Stimulated activated CD4-positive, alpha-beta T cell treated with anti-CD3 and anti-CD28 coated beads, Interleukin-1b, Interleukin-23, amount 100 ng/mL, for 48 hours (primary cell): ENCODE measurements around the gene RHOJ.
"Not testable (repeated sequence)": the region's sequence is repeated elsewhere in the genome, so short reads cannot be mapped to it uniquely, and the experiment has no call there.

ENCODE experiments used
- DNase-seq: peaks from one replicate; pipeline ENCODE4 v3.0.0-alpha.2; 2020

Gene RHOJ

DNA sequence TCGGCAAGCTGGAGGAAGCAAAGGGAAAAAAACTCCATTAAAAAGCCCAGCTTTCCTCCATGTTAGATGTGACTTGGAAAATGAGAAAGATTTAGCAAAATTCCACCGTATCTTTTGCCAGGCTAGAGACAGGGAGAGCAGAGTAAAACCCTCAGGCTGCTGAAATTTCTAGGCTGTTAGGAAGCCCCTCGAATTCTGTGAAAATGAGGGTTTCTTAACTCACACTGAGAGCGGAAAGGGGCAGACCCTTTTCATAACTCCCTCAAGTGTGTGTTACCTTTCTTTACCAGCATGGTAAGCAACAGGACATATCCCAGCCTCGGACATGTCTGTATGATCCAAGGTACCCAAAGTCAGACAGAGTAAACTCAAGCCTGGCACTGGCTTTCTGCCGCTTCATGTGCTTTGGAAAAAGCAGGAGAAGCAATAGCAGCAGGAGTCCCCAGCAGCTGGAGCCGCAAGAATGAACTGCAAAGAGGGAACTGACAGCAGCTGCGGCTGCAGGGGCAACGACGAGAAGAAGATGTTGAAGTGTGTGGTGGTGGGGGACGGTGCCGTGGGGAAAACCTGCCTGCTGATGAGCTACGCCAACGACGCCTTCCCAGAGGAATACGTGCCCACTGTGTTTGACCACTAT is at the start of gene RHOJ:
Gene RHOJ, plus strand, starts transcription at position 37 of the 637 bp plus-strand sequence. Its CDS starts 427 bp downstream, at position 464.
- DNase-seq, result no peak

GRCh38 chr14:63155511-63156185 is 48.6 kb upstream of the RHOJ start:
- no peak for DNase-seq

- DNase-seq, result no peak
These were observed 47.0 kb upstream of the RHOJ start for GRCh38 chr14:63157195-63157594.

- DNase-seq, result no peak
These were observed 40.9 kb upstream of the RHOJ start for GRCh38 chr14:63163306-63163705.

GRCh38 chr14:63164108-63164683 is 40.0 kb upstream of the RHOJ start:
- DNase-seq, result no peak

DNA sequence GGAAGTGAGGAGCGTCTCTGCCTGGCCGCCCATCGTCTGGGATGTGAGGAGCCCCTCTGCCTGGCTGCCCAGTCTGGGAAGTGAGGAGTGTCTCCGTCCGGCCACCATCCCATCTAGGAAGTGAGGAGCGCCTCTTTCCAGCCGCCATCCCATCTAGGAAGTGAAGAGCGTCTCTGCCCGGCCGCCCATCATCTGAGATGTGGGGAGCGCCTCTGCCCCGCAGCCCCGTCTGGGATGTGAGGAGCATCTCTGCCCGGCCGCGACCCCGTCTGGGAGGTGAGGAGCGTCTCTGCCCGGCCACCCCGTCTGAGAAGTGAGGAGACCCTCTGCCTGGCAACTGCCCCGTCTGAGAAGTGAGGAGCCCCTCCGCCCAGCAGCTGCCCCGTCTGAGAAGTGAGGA is 39.0 kb upstream of the RHOJ start:
- not testable (repeated sequence) for DNase-seq

DNA sequence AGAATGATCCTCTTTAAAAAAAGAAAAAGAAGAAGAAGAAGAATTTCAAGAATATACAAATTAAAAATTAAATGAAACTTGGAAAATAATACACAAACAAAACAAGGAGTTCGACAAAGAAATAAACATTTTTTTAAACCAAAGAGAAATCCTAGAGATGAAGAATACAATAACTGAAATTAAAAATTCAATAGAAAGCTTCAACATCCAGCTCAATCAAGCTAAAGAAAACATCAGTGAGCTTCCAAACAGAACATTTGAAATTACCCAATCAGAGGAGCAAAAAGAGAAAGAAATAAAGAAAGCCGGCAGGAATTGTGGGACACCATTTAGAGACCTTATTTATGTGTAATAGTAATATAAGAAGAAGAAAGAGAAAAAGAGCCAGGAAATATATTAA is 37.2 kb upstream of the RHOJ start:
- DNase-seq, result no peak

- DNase-seq, result no peak
These were observed 29.5 kb upstream of the RHOJ start for GRCh38 chr14:63174760-63175191.

GRCh38 chr14:63175531-63175930 is 28.7 kb upstream of the RHOJ start:
- no peak for DNase-seq

- DNase-seq, result no peak
These were observed 25.3 kb upstream of the RHOJ start for GRCh38 chr14:63178912-63179311.

GRCh38 chr14:63179383-63179782 is 24.9 kb upstream of the RHOJ start:
- no peak for DNase-seq

GRCh38 chr14:63180011-63180410 is 24.2 kb upstream of the RHOJ start:
- DNase-seq, result no peak

- DNase-seq, result no peak
These were observed 21.3 kb upstream of the RHOJ start for GRCh38 chr14:63182968-63183367.

- DNase-seq, result no peak
These were observed 17.8 kb upstream of the RHOJ start for GRCh38 chr14:63186453-63186852.

- DNase-seq, result no peak
These were observed 13.0 kb upstream of the RHOJ start for GRCh38 chr14:63191211-63191610.

GRCh38 chr14:63192085-63192484 is 12.2 kb upstream of the RHOJ start:
- DNase-seq, result no peak

DNA sequence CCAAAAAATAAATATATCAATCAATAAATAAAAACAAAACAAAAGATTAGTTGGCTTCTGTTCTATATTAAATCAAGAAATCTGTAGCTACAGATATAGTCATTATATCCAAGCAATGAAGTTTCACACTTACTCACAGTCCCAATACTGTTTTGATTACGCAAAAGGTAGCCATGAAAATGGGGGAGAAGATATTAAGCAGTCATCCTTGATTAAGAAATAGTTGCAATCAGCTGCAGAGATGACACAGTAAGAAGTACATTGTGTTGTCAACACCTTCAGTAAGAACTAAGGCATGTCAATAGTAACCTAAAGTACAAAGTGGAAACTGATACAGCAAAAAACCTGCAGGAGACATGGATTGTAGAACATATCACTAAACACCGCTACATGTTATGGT is 11.0 kb upstream of the RHOJ start:
- no peak for DNase-seq

- DNase-seq, result no peak
These were observed 4.1 kb upstream of the RHOJ start for GRCh38 chr14:63200035-63200740.

GRCh38 chr14:63200767-63201166 is 3.5 kb upstream of the RHOJ start:
- no peak for DNase-seq

DNA sequence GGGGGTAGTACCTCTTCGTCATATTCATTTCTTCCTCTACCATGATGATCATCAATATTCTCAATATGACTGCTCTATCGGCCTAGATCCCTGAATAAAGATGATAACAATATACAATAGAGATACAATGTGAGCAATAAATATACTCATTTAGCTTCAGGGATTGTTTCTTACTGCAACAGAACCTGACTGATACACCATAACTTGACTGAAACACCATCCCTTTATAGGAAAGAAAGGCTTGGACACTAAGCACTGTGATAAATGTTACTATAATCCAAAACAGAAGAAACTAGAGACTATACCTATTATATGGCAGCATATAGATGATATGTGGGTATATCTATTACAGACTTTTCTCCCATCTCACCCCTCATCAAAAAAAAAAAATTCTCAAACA is 1.2 kb upstream of the RHOJ start:
- DNase-seq, result no peak

- no peak for DNase-seq
These were observed 431 bp upstream of the RHOJ start for GRCh38 chr14:63203618-63204406.

DNA sequence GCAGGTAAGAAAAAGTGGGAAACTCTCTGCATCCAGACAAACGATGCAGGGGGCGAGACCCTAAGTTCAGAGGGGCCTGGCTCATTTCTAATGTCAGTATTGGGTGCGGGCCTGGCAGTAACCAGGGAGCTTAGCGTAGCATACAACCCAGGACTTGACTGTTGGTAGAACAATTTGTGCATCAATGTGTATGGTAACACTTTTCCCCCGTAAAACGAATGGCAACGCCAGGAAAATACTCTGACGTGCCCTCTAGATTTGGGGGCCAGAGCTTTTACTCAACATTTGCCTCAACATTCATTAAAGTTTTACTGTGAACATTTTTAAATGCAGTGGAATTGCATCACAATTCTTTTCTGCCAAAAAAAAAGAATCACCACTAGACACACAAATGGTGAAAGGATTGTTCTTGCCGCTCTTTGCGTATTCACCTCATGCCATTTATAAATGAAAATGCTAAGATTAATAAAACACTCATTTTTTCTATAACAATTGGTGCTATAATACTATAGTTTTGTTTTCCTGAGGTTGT is 867 bp downstream of the RHOJ start:
- no peak for DNase-seq

DNA sequence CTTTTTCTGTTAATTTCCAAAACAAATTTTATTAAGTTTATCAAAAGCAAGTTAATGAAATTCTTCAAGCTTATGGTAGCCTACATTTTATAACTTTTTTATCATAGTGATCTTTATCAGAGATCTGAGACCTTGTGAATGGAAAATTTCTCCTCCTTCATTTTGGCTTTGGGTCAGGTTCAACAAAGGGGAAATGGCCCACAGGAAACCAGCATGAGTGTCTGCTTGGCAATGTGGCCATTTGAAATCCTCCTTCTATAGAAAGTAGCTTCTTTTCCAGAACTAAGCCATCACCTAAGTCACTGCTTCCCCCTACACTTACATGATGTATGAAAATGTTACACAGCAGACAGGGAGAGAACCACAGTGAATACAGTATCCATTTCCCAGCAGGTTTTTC is 1.6 kb downstream of the RHOJ start:
- no peak for DNase-seq
